Activated T-helper 17 cell treated with anti-CD3 and anti-CD28 coated beads, Interleukin-2, amount 50 U/mL, for 72 hours (primary cell): ENCODE measurements around the gene LIPI. TPM values are rescaled to one million over a fixed set of nuclear protein-coding genes. Genes with fewer than 3 reads are reported as not detected.
A peak's percentile ranks its signal among the peaks of the same experiment; 100 is the strongest.
"Not testable (repeated sequence)": the region's sequence is repeated elsewhere in the genome, so short reads cannot be mapped to it uniquely, and the experiment has no call there.

Experiments
- ATAC-seq: fragments of 150-1000 bp; cut with Tn5 transposase; replicated peaks from 2 replicates; pipeline ENCODE4 v1.10.0; 2021; ENCODE audit warnings: mild to moderate bottlenecking, moderate library complexity
- H3K27ac Mint-ChIP-seq: one replicate; pipeline ENCODE4 v1.8.0; 2022; ENCODE audit warnings: mixed read lengths
- H3K27me3 Mint-ChIP-seq: one replicate; pipeline ENCODE4 v1.8.0; 2022; ENCODE audit warnings: mixed read lengths
- H3K36me3 Mint-ChIP-seq: one replicate; pipeline ENCODE4 v1.8.0; 2022; ENCODE audit warnings: low read depth, mild to moderate bottlenecking, mixed read lengths
- H3K4me1 Mint-ChIP-seq: one replicate; pipeline ENCODE4 v1.8.0; 2022; ENCODE audit warnings: mixed read lengths
- H3K4me3 Mint-ChIP-seq: one replicate; pipeline ENCODE4 v1.8.0; 2022; ENCODE audit warnings: mild to moderate bottlenecking, mixed read lengths
- H3K9me3 Mint-ChIP-seq: one replicate; pipeline ENCODE4 v1.8.0; 2022; ENCODE audit warnings: mixed read lengths
- total RNA-seq, 2 donors: library from RNA; stranded (reverse); gene quantifications; one replicate each; pipeline ENCODE4 v1.2.3, GENCODE V29; 2022

The LIPI gene
- total RNA-seq, 2 donors from 2014 or later = not detected

GRCh38 chr21:14096172-14096571 lies 114.6 kb downstream of the LIPI start:
- no peaks in the 10 kb centered on the region for H3K4me1 Mint-ChIP-seq
- no peak overlapping the region for H3K4me3 Mint-ChIP-seq
- H3K27me3 Mint-ChIP-seq = no peaks in the 10 kb centered on the region
- no peak overlapping the region for H3K27ac Mint-ChIP-seq
- no peak for ATAC-seq
- peaks cover 5% of the 10 kb centered on the region for H3K9me3 Mint-ChIP-seq
- H3K36me3 Mint-ChIP-seq = no peaks in the 10 kb centered on the region

GRCh38 chr21:14095056-14095455 lies 115.7 kb downstream of the LIPI start:
- H3K27me3 Mint-ChIP-seq = no peaks in the 10 kb centered on the region
- peaks cover 5% of the 10 kb centered on the region for H3K9me3 Mint-ChIP-seq
- H3K4me1 Mint-ChIP-seq = no peaks in the 10 kb centered on the region
- H3K36me3 Mint-ChIP-seq = no peaks in the 10 kb centered on the region
- no peak overlapping the region for H3K4me3 Mint-ChIP-seq
- H3K27ac Mint-ChIP-seq = no peak overlapping the region
- ATAC-seq = no peak

DNA sequence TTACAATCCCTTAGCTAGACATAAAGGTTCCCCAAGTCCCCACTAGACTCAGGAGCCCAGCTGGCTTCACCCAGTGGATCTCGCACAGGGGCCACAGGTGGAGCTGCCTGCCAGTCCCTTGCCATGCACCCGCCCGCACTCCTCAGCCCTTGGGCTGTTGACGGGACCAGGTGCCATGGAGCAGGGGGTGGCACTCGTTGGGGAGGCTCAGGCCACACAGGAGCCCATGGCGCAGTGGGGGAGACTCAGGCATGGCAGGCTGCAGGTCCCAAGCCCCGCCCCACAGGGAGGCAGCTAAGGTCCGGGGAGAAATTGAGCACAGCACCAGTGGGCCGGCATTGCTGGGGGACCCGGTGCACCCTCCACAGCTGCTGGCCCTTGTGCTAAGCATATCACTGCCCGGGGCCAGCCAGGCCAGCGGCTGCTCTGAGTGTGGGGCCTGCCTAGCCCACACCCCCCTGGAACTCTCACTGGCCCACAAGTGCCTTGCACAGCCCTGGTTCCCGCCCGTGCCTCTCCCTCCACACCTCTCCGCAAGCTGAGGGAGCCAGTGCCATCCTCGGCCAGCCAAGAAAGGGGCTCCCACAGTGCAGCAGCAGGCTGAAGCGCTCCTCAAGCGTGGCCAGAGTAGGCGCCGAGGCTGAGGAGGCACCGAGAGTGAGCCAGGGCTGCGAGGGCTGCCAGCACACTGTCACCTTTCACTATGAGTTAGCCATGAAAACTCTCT lies 117.8 kb downstream of the LIPI start:
- Mint-ChIP-seq H3K27me3 (no peaks in the 10 kb centered on the region), H3K4me3 (no peak overlapping the region), H3K4me1 (no peaks in the 10 kb centered on the region), H3K9me3 (peaks cover 3% of the 10 kb centered on the region), H3K36me3 (no peaks in the 10 kb centered on the region), H3K27ac (no peak overlapping the region)
- peak; percentile 14 for ATAC-seq

GRCh38 chr21:14090184-14090583 lies 120.6 kb downstream of the LIPI start:
- not testable (repeated sequence) for H3K4me1 Mint-ChIP-seq, ATAC-seq, H3K9me3 Mint-ChIP-seq, H3K4me3 Mint-ChIP-seq, H3K27me3 Mint-ChIP-seq, H3K36me3 Mint-ChIP-seq, H3K27ac Mint-ChIP-seq

DNA sequence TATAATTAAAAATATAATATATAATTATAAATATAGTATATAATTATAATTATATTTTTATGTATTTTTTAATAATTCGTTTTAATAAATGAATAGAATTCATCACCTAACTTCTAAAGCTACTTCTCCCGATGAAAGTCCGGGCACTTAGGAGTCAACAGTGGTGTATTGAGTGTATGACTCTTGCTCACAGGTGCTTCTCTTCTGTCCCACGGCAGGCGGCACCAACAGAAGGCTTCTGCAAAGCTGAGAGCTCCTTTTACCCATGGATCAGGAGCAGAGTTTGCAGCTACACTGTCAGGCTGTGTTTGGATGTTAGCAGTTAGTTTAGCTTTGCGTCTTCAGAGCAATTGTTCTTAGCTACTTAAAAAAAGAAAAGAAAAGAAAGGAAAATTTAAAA lies 122.4 kb downstream of the LIPI start:
- Mint-ChIP-seq H3K27me3 (no peaks in the 10 kb centered on the region), H3K4me1 (peaks cover 8% of the 10 kb centered on the region), H3K4me3 (no peak overlapping the region), H3K27ac (no peak overlapping the region), H3K9me3 (peaks cover 2% of the 10 kb centered on the region), H3K36me3 (no peaks in the 10 kb centered on the region)
- ATAC-seq = no peak

DNA sequence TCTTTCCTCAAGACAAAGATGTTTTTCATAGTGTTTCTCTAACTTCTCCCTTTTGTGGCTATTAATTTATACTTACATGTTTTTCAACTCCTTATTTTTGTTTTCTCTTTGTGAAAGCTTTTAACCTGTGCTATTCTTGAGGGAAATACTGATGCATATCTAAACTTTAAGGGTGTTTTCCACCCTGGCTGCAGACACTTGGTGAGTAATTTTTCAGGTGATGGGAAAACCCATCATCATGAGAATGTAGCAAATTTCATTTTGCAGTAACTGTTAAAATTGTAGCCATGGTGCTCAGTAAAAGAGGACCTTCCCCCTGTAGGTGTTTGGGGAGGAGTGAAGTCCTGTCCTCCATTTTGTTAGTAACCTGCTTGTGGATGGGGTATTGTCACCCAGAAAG lies 124.2 kb downstream of the LIPI start:
- peaks cover 8% of the 10 kb centered on the region for H3K4me1 Mint-ChIP-seq
- H3K27me3 Mint-ChIP-seq = no peaks in the 10 kb centered on the region
- no peaks in the 10 kb centered on the region for H3K36me3 Mint-ChIP-seq
- peak overlapping the region; percentile 55 for H3K27ac Mint-ChIP-seq
- H3K9me3 Mint-ChIP-seq = peaks cover 5% of the 10 kb centered on the region
- peak; percentile 82 for ATAC-seq
- H3K4me3 Mint-ChIP-seq = peak overlapping the region; percentile 34

GRCh38 chr21:14084701-14085100 lies 126.1 kb downstream of the LIPI start:
- Mint-ChIP-seq H3K36me3 (no peaks in the 10 kb centered on the region), H3K27ac (no peak overlapping the region), H3K4me3 (no peak overlapping the region), H3K4me1 (peaks cover 8% of the 10 kb centered on the region), H3K27me3 (no peaks in the 10 kb centered on the region), H3K9me3 (peaks cover 5% of the 10 kb centered on the region)
- no peak for ATAC-seq

DNA sequence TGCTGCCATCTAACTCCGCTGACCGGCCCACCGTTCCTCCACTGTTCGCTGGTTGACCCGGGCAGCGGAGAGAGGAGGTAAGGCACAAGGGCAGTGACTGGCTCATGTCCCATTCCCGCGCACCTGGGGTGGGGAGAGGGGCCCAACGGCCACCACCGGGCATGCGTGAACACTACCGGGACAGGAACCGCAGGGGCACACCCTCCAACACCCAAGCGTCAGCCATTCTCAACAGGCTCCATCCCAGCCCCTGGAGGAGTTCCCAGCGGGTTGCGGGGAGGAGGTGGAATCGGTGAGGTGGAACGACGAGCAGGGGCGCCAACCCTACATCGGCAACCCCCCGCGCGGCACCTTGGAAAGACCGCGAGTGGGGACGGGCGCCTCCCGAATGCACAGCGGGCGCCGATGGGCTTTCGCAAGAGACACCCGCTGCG lies 126.7 kb downstream of the LIPI start:
- ATAC-seq = no peak
- H3K4me3 Mint-ChIP-seq = no peak overlapping the region
- H3K27me3 Mint-ChIP-seq = no peaks in the 10 kb centered on the region
- H3K9me3 Mint-ChIP-seq = peaks cover 5% of the 10 kb centered on the region
- H3K4me1 Mint-ChIP-seq = peaks cover 8% of the 10 kb centered on the region
- no peak overlapping the region for H3K27ac Mint-ChIP-seq
- no peaks in the 10 kb centered on the region for H3K36me3 Mint-ChIP-seq

GRCh38 chr21:14080764-14081096 lies 130.0 kb downstream of the LIPI start:
- H3K9me3 Mint-ChIP-seq = peaks cover 15% of the 10 kb centered on the region
- no peaks in the 10 kb centered on the region for H3K36me3 Mint-ChIP-seq
- no peaks in the 10 kb centered on the region for H3K4me1 Mint-ChIP-seq
- no peaks in the 10 kb centered on the region for H3K27me3 Mint-ChIP-seq
- no peak overlapping the region for H3K27ac Mint-ChIP-seq
- ATAC-seq = no peak
- no peak overlapping the region for H3K4me3 Mint-ChIP-seq

GRCh38 chr21:14080040-14080763 lies 130.6 kb downstream of the LIPI start:
- no peaks in the 10 kb centered on the region for H3K36me3 Mint-ChIP-seq
- H3K27me3 Mint-ChIP-seq = no peaks in the 10 kb centered on the region
- no peaks in the 10 kb centered on the region for H3K4me1 Mint-ChIP-seq
- H3K4me3 Mint-ChIP-seq = no peak overlapping the region
- ATAC-seq = no peak
- H3K9me3 Mint-ChIP-seq = peaks cover 15% of the 10 kb centered on the region
- H3K27ac Mint-ChIP-seq = no peak overlapping the region

DNA sequence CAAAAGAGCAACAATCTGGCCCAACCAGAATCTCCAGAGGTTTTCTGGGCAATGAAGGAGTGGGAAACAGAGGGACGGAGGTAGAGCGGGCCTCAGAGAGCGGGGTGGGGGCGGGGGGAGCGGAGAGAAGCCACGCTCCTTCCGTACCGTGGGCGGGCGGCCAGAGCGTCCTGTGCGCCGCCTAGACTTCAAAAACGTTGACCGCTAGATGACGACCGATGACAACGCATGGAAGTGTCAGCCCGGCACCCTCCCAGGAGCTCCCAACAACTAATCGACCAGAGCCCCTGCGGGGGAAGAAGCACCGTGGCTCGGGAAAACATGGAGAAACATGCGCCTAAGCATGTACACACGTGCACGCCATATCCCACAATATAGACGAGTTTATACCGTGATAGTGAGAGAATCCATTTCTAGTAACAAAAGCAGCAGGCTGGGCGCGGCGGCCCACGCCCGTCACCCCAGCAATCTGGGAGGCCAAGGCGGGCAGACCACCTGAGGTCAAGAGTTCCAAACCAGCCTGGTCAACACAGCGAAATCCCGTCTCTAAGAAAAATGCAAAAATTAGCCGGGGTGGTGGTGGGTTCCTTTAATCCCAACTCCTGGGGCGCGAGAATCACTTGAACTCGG lies 131.9 kb downstream of the LIPI start:
- no peaks in the 10 kb centered on the region for H3K36me3 Mint-ChIP-seq
- H3K27me3 Mint-ChIP-seq = no peaks in the 10 kb centered on the region
- no peaks in the 10 kb centered on the region for H3K4me1 Mint-ChIP-seq
- no peak overlapping the region for H3K27ac Mint-ChIP-seq
- peaks cover 15% of the 10 kb centered on the region for H3K9me3 Mint-ChIP-seq
- no peak overlapping the region for H3K4me3 Mint-ChIP-seq
- ATAC-seq = no peak

- H3K27ac Mint-ChIP-seq = no peak overlapping the region
- ATAC-seq = peak; percentile 49
- no peak overlapping the region for H3K4me3 Mint-ChIP-seq
- no peaks in the 10 kb centered on the region for H3K4me1 Mint-ChIP-seq
- H3K36me3 Mint-ChIP-seq = no peaks in the 10 kb centered on the region
- no peaks in the 10 kb centered on the region for H3K27me3 Mint-ChIP-seq
- peaks cover 11% of the 10 kb centered on the region for H3K9me3 Mint-ChIP-seq
Observed at GRCh38 chr21:14076143-14076806, 134.5 kb downstream of the LIPI start.

DNA sequence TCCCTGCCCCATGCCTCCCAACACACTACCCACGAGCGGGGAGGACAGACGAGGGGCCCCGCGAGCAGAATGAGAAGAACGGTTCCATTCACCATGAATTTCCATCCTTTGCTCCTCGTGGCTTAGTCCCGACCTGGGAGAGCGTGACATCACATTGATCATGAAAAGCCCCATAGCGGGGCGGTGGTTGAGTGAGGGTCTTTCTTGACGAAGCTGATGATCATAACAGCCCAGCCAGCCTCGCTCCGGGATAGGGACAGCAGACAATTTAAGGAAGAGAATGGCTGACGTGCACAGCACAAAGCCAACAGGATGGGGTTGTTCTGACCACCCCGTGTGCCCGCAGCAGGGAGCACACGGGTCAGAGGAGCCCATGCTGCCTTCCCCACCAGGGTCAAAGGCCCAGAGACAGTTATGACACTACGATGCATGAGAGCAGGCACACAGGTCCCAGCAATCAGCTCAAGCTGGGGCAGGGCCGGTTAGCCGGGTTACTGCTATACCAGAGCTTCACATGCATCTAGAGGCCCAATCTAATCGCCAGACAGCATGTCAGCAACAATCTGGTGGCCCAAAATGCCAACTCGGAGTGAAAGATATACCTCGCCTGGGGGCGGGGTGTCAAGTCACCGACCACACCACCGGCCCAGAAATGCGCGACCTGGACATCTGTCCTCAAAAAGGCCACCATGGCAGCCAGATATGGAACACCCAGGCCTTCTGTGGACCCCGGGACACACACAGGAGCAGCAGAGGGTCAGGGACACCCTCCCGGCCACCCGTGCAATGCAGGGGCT lies 135.2 kb downstream of the LIPI start:
- peaks cover 11% of the 10 kb centered on the region for H3K9me3 Mint-ChIP-seq

DNA sequence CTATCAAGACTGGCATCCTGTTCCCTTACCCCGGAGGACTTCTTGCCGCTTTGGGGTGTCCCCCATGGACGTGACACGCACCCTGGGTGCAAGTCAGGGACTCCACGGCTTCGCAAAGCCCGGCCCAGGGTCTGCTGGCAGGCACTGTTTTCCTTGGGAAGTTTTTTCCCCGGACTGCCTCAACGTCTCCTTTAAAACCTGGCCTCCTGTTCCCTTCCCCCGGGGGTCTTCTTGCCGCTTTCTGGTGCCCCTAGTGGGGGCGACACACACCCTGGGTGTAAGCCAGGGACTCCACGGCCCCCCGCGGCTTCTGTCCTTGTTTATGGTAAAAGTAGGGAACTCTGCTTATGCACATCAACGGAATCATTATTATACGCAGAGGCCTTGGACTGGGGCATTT lies 136.6 kb downstream of the LIPI start:
- Mint-ChIP-seq H3K27ac (no peak overlapping the region), H3K36me3 (no peaks in the 10 kb centered on the region)

More for the DNA sequence above, 135.2 kb downstream of the LIPI start:
- no peaks in the 10 kb centered on the region for H3K36me3 Mint-ChIP-seq
- no peaks in the 10 kb centered on the region for H3K4me1 Mint-ChIP-seq
- no peak overlapping the region for H3K4me3 Mint-ChIP-seq
- H3K27ac Mint-ChIP-seq = no peak overlapping the region
- no peaks in the 10 kb centered on the region for H3K27me3 Mint-ChIP-seq
- no peak for ATAC-seq

More for the DNA sequence above, 136.6 kb downstream of the LIPI start:
- H3K9me3 Mint-ChIP-seq = peaks cover 11% of the 10 kb centered on the region
- ATAC-seq = no peak
- no peak overlapping the region for H3K4me3 Mint-ChIP-seq
- no peaks in the 10 kb centered on the region for H3K27me3 Mint-ChIP-seq
- H3K4me1 Mint-ChIP-seq = no peaks in the 10 kb centered on the region
